ENCODE results near the gene CMTM1.
A peak's percentile ranks its signal among the peaks of the same experiment; 100 is the strongest.

CMTM1 gene

DNA sequence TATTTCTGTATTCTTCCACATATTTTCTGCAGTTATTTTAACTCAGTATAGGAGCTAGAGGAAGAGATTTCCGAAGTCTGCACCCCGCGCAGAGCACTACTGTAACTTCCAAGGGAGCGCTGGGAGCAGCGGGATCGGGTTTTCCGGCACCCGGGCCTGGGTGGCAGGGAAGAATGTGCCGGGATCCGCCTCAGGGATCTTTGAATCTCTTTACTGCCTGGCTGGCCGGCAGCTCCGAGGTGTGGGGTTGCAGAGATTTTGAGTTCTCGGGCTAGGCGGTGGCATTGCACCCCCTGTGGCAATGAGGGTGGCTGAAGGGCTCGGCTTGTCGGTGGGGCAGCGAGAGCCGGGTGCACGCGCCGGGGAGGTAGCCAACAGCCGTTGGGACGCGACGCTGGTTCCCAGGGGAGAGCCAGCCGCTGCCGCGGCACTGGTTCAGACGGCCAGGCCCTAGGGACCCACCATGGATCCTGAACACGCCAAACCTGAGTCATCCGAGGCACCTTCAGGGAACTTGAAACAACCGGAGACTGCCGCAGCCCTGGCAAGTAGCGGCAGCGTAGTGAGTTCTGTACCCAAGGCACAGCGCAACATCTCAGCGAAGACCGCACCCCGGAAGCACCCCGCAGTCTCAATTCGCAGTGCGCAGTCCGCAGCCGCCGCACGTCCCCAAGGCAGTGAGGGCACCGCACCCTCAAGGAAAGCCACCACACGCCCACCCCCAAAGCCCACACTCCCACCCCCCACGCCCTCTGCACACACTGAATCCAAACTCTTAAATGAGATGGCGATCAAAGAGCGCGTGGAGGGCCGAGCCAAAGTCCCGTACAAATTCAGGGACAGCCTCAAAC, at the start of gene CMTM1:
Gene CMTM1 (plus strand): TSS at position 389 of the 851 bp plus-strand sequence. CDS start 75 bp downstream, at position 464.
- DNase-seq: no peak

DNA sequence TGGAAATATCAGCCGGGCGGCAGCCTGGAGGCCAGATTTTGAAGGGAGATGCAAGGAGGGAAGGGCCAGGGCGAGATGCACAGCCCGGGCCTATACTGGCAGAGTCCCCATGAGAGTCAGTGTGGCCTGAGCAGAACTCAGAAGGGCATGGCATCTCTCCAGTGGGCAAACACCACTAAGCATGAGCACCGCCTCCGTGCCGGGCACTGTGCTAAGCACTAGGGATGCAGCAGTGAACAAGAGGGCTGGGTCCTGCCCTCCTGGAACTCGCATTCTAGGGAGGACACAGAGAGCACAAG, 49.8 kb upstream of the CMTM1 start:
- no peak for DNase-seq

DNA sequence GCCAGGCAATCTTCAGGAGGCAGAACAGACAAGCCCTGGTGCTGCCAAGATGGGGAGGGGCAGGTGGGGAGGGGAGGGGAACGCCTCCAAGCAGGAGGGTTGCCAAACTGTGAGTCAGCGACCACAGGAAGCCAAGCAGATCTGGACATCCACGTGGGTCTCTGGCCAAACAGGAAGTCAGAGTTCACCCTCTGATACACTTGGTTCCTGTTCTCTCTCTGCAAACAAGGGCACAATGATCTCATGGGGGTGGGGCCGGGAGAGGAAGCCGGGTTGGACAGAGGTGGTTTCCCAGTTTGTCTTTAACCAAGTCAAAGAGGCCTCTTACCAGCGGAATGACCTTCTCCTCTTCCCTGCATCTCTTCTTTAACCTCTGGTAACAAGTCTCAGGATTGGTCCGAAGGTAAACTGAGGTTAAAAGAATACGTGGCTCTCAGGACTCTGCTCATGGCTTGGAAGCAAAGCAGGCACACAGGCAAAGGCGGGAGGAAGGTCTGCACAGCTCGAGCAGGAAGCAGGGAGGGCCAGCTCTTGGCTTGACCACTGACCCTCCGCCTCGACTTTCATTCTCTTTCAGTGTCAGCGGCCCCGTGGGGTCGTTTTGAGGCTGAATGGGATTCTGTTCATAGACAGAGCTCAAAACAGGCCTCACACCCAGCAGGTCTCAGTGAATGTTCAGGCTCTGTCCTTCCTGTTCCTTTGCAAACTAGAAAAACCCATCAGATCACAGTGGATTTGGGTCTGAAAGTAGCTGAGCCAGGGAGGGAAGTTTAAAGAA, 49.2 kb upstream of the CMTM1 start:
- DNase-seq: peak; percentile 98

- DNase-seq: no peak
Measured at GRCh38 chr16:66517586-66518263, 48.5 kb upstream of the CMTM1 start.

GRCh38 chr16:66519482-66520373, 46.5 kb upstream of the CMTM1 start:
- DNase-seq: no peak

GRCh38 chr16:66520406-66521170, 45.7 kb upstream of the CMTM1 start:
- DNase-seq: peak; percentile 77

- DNase-seq: no peak
Measured at GRCh38 chr16:66521252-66521713, 45.0 kb upstream of the CMTM1 start.

DNA sequence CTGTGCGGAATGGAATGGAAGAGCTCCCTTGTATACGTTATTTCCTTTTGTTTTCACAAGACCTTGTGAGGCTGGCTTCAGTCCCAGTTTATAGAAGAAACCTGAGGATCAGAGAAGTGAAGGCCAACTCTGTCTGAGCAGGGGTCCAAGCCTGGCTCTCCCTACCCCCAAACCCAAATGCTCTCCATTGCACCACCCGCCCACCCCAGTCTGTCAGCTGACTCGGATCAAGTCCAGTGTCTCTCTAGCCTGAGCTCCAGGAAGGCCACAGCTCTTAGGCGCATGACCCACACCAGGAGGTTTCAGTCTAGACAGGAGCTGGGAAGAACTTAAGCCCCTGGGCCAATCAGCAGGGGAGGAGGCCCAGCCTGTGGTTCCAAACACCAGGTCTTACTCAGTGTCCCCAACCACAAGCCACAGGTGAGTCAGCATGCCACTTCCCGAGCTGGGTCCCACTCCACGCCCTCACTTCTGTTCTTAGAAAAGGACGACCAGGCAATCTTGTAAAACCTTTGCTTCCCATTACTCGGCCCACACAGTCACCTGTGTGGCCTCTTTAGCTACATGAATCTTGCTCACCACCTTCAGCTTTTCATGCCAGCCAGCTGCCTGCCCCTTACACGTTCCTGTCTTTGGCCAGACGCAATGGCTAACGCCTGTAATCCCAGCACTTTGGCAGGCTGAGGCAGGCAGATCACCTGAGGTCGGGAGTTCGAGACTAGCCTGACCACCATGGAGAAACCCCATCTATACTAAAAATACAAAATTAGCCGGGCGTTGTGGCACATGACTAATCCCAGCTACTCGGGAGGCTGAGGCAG, 44.1 kb upstream of the CMTM1 start:
- DNase-seq: peak; percentile 72

DNA sequence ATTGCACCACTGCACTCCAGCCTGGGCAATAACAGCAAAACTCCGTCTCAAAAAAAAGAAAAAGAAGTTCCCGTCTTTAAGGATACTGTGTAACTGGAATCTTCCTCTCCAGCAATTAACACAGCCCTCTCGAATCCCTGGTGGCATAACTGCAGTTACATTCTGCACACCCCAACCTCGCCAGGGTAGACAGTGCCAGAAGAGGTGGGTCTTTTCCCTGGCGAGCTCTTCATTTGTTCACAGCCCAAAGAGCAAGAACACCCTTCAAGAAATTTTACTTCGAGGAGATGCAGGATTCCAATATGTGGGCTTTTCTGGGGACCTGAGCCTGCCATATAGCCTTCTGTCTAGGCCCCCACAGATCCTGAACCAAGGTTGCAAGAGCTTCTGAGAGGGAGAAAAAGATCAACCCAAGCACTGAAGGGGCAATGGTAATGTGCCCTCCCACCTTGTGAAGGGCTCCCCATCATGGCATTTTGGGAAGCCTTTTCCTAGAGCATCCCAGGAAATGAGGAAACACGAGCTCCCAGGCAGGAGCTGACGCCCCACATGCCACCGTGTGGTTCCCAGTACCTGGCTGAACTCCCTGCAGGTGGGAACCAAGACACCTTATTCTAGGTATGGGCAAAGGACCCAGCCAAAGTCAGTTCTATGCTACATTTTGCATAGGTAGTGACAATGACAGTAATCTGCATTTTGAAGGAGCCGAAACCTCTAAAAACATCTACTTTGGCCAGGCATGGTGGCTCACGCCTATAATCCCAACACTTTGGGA, 43.2 kb upstream of the CMTM1 start:
- DNase-seq: no peak

- DNase-seq: peak; percentile 74
Measured at GRCh38 chr16:66523861-66524354, 42.3 kb upstream of the CMTM1 start.

GRCh38 chr16:66524601-66525164, 41.6 kb upstream of the CMTM1 start:
- peak; percentile 90 for DNase-seq

DNA sequence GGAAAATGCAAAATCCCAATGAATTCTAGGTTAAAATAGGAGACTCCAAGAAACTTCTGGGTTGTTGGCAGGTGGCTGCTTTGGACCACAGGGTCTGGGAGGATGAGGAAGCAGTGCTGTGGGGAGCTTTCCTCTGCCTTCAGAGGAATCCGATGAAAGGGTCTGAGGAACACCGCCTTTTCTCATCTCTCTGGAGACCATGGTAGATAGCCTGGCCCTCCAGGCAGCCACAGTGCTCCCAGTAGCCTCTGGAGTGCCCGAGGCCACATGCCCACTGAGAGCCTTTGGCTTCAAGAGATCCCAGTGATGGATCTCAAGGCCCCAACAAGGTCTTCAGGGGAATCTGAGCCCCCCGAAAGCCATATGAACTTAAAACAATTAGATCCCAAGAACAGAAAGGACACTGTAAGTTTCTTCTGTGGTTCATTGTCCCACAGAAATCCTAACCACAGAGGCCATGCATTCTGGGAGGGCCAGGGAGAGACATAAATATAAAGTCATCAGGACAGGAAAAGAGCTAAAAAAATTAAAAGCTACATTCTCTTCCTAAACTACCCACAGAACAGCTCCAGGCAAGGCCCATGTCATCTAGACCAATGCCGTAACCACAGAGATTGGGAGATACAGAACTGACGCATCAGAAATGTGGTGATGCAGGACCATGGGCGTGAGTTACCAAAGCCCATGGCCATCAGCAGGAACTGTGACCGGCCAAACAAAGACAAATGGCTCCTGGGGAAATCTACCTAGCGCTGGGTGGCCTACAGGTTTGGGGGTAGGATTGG, 40.7 kb upstream of the CMTM1 start:
- DNase-seq: peak; percentile 90

DNA sequence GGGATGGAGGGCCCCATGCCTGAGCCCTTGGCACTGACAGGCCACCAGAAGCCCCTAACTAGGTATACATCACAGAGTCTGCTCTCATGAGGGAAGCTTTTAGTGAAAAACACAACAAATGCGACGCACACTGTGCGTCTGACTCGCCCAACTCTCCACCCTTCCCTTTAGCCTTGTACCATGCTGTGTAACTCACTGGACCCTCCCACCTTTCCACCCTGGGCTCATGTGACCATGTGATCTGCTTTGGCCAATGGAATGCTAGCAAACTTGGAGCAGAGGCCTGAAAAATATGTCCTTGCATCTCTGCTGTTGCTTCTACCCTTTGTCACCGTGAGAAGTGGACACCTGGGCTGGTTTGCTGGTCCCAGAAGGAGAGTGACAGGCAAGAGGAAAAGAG, 37.9 kb upstream of the CMTM1 start:
- no peak for DNase-seq

- no peak for DNase-seq
Measured at GRCh38 chr16:66529475-66529874, 36.8 kb upstream of the CMTM1 start.

DNA sequence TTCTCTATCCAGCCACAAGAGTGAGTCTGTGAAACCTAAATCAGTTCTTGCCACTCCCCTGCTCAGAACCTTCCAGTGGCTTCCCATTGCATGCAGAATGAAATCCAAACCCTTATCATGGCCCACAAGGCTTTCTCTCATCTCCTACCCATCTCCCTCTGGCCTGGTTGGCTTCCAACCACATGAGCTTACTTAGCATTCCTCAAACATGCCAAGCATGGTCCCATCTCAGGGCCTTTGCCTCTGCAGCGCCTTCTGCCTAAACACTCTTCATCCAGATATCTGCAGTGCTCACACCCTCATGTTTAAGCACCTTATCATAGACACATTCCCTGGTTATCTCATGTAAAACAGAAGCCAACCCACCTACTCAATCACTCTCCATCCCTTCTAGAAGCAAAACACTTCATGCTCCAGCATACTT, 31.9 kb upstream of the CMTM1 start:
- peak; percentile 59 for DNase-seq

DNA sequence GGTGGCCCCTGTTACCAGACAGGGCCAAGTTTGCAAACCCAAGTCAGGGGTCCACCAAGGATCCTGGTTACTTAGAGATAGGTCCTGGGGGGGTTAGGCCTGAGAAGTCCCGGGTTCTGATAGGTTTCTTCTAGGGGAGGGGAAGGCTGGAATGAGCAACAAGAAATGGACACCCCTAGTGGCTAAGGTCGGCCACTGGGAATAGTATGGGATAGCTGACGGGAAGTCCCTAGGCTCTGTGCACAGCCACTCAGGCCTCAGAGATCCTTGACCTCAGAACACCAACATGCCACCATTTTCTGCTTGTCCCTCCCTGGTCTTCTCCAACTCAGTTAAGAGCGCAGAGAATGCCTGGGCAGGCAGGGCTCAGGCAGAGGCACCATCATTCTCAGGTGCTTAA, 29.7 kb upstream of the CMTM1 start:
- DNase-seq: no peak

- DNase-seq: no peak
Measured at GRCh38 chr16:66537236-66537635, 29.0 kb upstream of the CMTM1 start.

GRCh38 chr16:66538910-66539309, 27.3 kb upstream of the CMTM1 start:
- no peak for DNase-seq
